Thoracic aorta (tissue), 2 donors: ENCODE measurements around the gene TMEM89. TPM values are rescaled to one million over a fixed set of nuclear protein-coding genes. Genes with fewer than 3 reads are reported as not detected.
A peak's percentile ranks its signal among the peaks of the same experiment; 100 is the strongest.

Source experiments
- ATAC-seq: fragments of 150-250 bp; one replicate; pipeline ENCODE4 v1.8.0; 2017; ENCODE audit warnings: low read depth; ENCODE audit not compliant: insufficient number of reproducible peaks, low FRiP score
- DNase-seq: peaks from one replicate; pipeline ENCODE4 v3.0.0-alpha.2; 2020; ENCODE audit warnings: low spot score
- H3K27ac ChIP-seq, 2 donors: fragments of 200-600 bp; sonication (generic); 1 replicate in 1 of 2; 2 replicates in 1 of 2; pipeline ENCODE4 v1.5.1; 2016; ENCODE audit warnings: mild to moderate bottlenecking in 2 of 2, moderate library complexity in 2 of 2
- H3K27me3 ChIP-seq: fragments of 200-600 bp; sonication (generic); replicated peaks from 2 replicates; pipeline ENCODE4 v1.6.0; 2016; ENCODE audit warnings: mild to moderate bottlenecking; ENCODE audit not compliant: insufficient read depth
- H3K36me3 ChIP-seq: fragments of 200-600 bp; sonication (generic); one replicate; pipeline ENCODE4 v1.5.1; 2016
- H3K4me1 ChIP-seq, 2 donors: fragments of 200-600 bp; sonication (generic); 1 replicate in 1 of 2; 2 replicates in 1 of 2; pipeline versions ENCODE4 v1.5.1 to v1.6.0; 2016; ENCODE audit warnings: low read depth in 2 of 2, mild to moderate bottlenecking in 1 of 2; ENCODE audit not compliant: control insufficient read depth in 1 of 2
- H3K4me3 ChIP-seq: fragments of 200-600 bp; sonication (generic); 2 replicates; pipeline ENCODE4 v1.5.1; 2016; ENCODE audit warnings: mild to moderate bottlenecking
- H3K9me3 ChIP-seq: fragments of 200-600 bp; sonication (generic); 2 replicates; pipeline ENCODE4 v1.5.1; 2016
- CTCF ChIP-seq: fragments of 200-600 bp; sonication (generic); IDR thresholded peaks from one replicate; pipeline ENCODE4 v1.5.1; 2019; ENCODE audit warnings: antibody characterized with exemption
- total RNA-seq, 2 donors: library from RNA; depleted of rRNA; stranded (reverse); fragments of >200 nt; gene quantifications; one replicate each; pipeline versions ENCODE4 v1.1.0 to v1.2.3, GENCODE V29; 2016

The TMEM89 gene
- total RNA-seq, 2 donors from 2014 or later, result 8.0 TPM; not detected in 1

GRCh38 chr3:48625600-48625999, 4.0 kb upstream of the TMEM89 start:
- no peak for TF ChIP-seq CTCF
- no peak overlapping the region for H3K4me3 ChIP-seq
- no peak for ATAC-seq
- no peaks in the 10 kb centered on the region for H3K27me3 ChIP-seq
- H3K36me3 ChIP-seq, result peaks cover 49% of the 10 kb centered on the region
- no peak for DNase-seq
- no peak overlapping the region for H3K27ac ChIP-seq
- H3K4me1 ChIP-seq, result peaks cover 0 to 8% of the 10 kb centered on the region in 2 donors
- no peaks in the 10 kb centered on the region for H3K9me3 ChIP-seq

GRCh38 chr3:48624767-48625166, 3.2 kb upstream of the TMEM89 start:
- peaks cover 40% of the 10 kb centered on the region for H3K36me3 ChIP-seq
- DNase-seq, result no peak

GRCh38 chr3:48623851-48624547, 2.4 kb upstream of the TMEM89 start:
- H3K4me1 ChIP-seq, result peaks cover 13 to 24% of the 10 kb centered on the region in 2 donors
- no peak for TF ChIP-seq CTCF
- no peak overlapping the region for H3K4me3 ChIP-seq
- H3K36me3 ChIP-seq, result peaks cover 35% of the 10 kb centered on the region
- no peaks in the 10 kb centered on the region for H3K9me3 ChIP-seq
- DNase-seq (no peak), ATAC-seq (no peak)
- H3K27me3 ChIP-seq, result no peaks in the 10 kb centered on the region
- H3K27ac ChIP-seq, result no peak overlapping the region

More at GRCh38 chr3:48624767-48625166, 3.2 kb upstream of the TMEM89 start:
- TF ChIP-seq CTCF, result no peak
- Histone ChIP-seq H3K9me3 (no peaks in the 10 kb centered on the region), H3K27me3 (no peaks in the 10 kb centered on the region), H3K27ac (no peak overlapping the region), H3K4me3 (no peak overlapping the region), H3K4me1 (peaks cover 5 to 16% of the 10 kb centered on the region in 2 donors)
- ATAC-seq, result no peak

- peak overlapping the region; percentile 94 for H3K27ac ChIP-seq
- no peak for ATAC-seq
- H3K4me1 ChIP-seq, result peaks cover 15 to 30% of the 10 kb centered on the region in 2 donors
- H3K36me3 ChIP-seq, result no peaks in the 10 kb centered on the region
- no peak for TF ChIP-seq CTCF
- H3K4me3 ChIP-seq, result peak overlapping the region; percentile 29
- DNase-seq, result no peak
- no peaks in the 10 kb centered on the region for H3K27me3 ChIP-seq
- H3K9me3 ChIP-seq, result peaks cover 14% of the 10 kb centered on the region
These were observed 1.7 kb downstream of the TMEM89 start for GRCh38 chr3:48619541-48620524.

GRCh38 chr3:48617559-48617958, 4.0 kb downstream of the TMEM89 start:
- no peak for ATAC-seq
- peaks cover 15 to 30% of the 10 kb centered on the region in 2 donors for H3K4me1 ChIP-seq
- peaks cover 14% of the 10 kb centered on the region for H3K9me3 ChIP-seq
- no peak for TF ChIP-seq CTCF
- no peaks in the 10 kb centered on the region for H3K27me3 ChIP-seq
- DNase-seq, result no peak
- H3K4me3 ChIP-seq, result no peak overlapping the region
- H3K27ac ChIP-seq, result peak overlapping the region; percentile 94
- no peaks in the 10 kb centered on the region for H3K36me3 ChIP-seq
